ENCODE data around the gene NME7.
"Not testable (repeated sequence)": the region's sequence is repeated elsewhere in the genome, so short reads cannot be mapped to it uniquely, and the experiment has no call there.

The NME7 gene

DNA sequence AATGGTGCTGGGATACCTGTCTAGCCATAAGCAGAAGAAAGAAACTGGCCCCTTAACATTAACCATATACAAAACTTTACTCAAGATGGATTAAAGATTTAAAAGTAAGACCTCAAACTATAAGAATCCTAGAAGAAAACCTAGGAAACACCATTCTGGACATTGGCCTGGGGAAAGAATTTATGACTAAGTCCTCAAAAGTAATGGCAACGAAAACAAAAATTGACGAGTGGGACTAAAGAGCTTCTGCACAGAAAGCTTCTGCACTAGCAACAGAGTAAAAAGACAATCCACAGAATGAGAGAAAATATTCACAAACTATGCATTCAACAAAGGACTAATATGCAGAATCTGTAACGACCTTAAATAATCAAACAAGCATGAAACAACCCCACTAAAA, 66.7 kb downstream of the NME7 start:
- DNase-seq = no peak

GRCh38 chr1:169298441-169298840, 69.2 kb downstream of the NME7 start:
- no peak for DNase-seq

- DNase-seq = no peak
Measured at GRCh38 chr1:169295846-169296245, 71.8 kb downstream of the NME7 start.

DNA sequence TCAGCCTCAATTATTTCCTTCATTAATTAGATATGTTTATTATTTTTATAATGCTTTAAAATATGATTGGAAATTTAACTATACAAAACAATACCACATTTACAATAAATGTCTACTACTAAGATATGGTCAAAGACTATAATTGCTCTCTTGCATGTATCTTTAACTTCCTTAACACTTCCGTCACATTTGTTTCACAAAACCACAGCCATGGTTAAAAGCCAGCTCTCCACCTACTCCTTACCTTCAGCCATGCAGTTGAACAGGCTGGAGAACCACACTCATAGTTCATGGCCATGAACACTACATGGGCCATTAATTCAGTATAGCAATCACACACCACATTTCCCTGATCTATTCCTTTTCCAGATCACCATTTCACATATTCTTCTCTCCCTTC, 72.2 kb downstream of the NME7 start:
- peak; percentile 60 for DNase-seq

DNA sequence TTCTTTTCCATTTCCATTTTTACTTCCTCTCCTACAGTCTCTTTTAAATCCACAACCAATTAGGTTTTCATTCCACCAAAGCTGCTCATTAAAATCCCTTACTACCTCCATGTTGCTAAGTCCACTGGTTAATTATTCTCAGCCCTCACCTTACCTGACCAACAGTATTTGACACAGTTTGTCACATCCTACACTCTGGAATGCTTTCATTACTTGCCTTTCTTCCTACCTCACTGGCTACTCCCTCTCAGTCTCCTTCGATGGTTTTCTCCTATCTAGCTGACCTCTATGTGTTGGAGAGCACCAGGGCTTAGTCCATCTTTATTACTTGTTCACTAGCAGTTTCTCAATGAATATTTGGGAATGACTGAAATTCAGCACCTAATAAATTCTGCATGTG, 78.6 kb downstream of the NME7 start:
- no peak for DNase-seq

GRCh38 chr1:169288011-169288414, 79.6 kb downstream of the NME7 start:
- no peak for DNase-seq

DNA sequence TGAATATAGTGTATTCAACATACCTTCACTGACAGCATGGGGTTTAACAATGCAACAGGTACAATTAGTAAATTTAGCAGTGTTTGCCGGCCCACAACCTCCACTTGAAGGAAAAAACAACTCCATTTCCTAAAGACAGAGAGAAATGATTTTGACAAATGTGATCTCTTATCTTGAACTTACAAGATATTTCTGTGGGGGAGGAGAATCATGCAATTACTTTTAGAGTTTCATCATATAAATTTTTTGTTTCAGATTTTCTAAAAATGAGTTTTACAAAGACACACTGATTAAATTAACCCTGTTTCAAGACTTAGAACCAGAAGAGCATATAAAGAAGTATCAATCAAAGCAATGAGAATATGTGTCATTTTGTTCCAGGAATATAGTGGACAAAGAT, 80.3 kb downstream of the NME7 start:
- no peak for DNase-seq

GRCh38 chr1:169281562-169281961, 86.0 kb downstream of the NME7 start:
- DNase-seq = not testable (repeated sequence)

- DNase-seq = peak; percentile 93
Measured at GRCh38 chr1:169271098-169271497, 96.5 kb downstream of the NME7 start.

DNA sequence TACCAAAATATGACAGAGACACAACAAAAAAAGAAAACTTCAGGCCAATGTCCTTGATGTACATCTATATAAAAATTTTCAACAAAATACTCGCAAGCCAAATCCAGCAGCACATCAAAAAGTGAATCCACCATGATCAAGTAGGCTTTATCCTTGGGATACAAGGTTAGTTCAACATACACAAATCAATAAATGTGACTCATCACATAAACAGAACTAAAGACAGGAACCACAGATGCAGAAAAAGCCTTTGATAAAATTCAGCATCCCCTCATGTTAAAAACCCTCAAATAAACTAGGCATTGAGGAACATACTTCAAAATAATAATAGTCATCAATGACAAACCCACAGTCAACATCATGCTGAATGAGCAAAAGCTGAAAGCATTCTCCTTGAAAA, 101.5 kb downstream of the NME7 start:
- DNase-seq = no peak

DNA sequence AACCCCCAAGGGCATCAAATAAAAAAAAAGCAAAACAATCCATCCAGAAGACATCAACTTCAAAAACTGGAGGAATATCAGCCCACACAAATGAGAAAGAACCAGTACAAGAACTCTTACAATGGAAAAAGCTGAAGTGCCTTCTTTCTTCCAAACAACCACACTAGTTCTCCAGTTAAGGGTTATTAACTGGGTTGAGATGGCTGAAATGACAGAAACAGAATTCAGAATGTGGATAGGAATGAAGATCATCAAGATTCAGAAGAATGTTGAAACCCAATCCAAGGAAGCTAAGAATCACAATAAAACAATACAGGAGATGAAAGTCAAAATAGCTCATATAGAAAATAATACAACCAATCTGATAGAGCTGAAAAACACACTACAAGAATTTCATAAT, 104.5 kb downstream of the NME7 start:
- no peak for DNase-seq

DNA sequence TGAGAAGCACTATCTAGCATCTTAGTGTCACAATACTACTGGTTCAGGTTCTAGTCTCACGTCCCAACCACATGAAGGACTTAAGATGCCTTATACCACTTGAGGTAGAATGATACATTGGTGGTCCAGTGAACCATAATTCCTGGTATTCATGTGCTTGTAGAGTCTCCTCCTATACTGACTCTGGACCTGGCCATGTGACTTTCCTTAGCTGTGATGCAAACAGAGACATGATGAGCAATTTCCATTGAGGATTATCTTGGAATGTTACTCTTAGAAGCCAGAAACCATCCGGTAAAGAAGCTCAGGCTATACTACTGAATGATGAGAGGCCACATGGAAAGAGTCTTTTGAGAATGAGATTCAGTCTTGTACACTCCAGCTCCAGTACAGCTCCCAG, 105.7 kb downstream of the NME7 start:
- DNase-seq = no peak

DNA sequence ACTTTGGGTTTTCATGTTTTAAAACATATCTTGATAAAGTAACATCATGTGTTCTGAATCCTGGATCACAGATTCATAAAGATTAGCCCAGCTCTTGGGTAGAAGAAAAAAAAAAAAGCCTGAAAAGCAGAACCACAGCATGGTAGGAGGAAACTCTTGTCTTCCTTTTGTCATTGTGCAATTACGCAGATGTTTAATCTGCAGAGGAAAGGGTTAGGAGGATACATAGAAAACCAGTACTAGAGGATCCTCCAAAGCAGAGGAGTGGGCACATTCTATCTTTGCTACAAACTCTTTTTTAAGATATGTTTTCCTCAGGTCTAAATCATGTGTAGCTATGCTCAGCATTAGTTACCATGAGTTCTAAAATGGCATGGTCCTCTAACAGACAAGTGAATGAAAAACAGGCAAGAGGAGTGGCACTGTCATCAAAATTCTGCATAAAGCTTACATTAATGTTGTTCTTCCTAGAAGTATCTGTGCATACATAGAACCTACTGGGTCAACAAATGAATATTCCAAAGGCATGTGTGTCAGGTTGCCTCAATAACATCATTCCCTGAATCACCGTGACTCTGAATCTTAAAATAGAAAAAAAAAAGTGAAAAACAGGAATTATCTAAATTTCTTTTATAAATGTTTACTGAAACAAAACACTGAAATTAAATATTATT, 107.0 kb downstream of the NME7 start:
- peak; percentile 74 for DNase-seq

DNA sequence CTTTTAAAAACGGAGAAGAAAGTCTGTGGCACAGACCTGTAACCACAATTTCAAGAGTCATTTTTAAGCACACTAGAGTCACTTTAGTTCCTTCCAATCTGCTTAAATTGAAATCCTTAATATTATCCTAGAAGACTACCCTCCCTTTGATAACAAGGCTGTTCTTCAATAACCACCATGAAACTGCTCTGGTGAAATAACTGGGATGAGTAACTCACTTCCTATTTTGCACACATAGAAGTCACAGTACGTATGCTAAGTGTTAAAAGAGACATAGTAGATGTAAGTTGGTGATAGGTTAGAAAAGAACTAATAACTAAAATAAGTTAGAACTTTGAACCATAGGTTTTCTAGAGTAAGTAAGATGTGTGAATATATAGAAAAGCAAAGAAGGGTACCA, 107.8 kb downstream of the NME7 start:
- peak; percentile 23 for DNase-seq

DNA sequence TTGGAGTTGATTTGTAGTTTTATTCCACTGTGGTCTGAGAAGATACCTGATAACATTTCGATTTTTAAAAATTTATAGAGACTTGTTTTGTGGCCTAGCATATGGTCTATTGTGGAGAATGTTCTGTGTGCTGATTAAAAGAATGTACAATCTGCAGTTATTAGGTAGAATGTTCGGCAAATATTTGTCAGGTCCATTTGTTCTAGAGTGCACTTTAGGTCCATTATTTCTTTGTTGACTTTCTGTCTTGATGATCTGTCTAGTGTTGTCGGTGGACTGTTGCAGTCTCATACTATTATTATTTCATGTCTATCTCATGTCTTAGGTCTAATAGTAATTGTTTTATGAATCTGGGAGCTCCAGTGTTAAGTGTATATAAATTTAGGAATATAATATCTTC, 116.8 kb downstream of the NME7 start:
- no peak for DNase-seq

DNA sequence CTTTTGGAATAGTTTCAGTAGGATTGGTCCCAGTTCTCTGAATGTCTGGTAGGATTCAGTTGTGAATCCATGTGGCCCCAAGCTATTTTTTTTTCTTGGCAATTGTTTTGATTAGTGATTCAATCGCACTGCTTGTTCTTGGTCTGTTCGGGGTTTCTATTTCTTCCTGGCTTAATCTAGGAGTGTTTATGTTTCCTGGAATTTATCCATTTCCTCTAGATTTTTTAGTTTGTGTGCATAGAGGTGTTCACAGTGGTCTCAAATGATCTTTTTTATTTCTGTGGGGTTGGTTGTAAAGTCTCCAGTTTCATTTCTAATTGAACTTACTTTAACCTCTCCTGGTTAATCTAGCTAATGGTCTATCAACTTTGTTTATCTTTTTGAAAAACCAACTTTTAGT, 117.6 kb downstream of the NME7 start:
- DNase-seq = no peak

DNA sequence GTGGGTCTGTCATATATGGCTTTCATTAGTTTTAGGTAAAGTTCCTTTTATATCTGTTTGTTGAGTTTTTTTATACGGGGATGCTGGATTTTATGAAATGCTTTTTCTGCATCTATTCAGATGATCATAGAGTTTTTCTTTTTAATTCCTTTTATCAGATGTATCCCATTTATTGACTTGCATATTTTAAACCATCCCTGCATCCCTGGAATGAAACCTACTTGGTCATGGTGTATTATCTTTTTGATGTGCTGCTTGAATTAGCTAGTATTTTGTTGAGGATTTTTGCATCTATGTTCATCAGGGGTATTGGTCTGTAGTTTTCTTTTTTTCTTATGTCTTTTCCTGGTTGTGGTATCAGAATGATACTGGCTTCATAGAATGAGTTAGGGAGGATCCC, 118.0 kb downstream of the NME7 start:
- DNase-seq = no peak

DNA sequence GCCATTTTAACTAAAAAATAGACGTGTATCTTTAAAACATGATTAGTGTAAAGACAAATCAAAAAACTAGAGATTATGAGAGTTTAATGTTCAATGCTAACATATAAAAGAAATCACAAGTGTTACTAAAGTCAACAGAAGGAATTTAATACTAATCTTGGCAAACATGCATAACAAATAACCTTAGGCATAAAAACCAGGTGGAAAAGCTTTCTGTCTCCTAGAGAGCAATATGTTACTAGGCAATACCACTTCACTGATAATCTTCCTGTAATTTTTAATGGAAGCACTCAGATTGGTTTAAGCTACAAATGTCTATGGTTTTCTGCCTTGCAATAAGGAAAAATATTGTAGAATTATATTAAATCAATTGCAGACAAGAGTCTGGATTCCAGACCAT, 121.9 kb downstream of the NME7 start:
- no peak for DNase-seq

- DNase-seq = no peak
Measured at GRCh38 chr1:169240449-169241232, 127.0 kb downstream of the NME7 start.

GRCh38 chr1:169236880-169237279, 130.7 kb downstream of the NME7 start:
- no peak for DNase-seq

DNA sequence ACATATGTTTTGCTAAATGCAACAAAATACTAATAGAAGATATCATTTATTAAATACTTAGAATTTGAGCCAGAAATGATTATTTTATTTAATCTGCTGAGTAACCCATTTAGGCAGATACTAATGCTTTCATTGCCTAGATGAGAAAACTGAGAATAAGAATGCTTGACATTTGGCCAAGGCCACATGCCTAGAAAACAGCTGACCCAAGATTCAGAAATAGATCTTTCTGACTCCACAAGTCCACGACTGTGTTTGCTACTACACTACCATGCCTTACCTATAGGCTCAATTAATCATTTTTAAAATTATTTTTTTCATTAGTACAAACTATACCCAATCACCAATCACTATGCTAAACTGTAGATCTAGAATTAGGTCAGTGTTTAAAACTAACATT, 131.5 kb downstream of the NME7 start:
- DNase-seq = no peak

GRCh38 chr1:169235568-169235967, 132.0 kb downstream of the NME7 start:
- no peak for DNase-seq

- no peak for DNase-seq
Measured at GRCh38 chr1:169234780-169235179, 132.8 kb downstream of the NME7 start.

- DNase-seq = peak; percentile 50
Measured at GRCh38 chr1:169217636-169218035, 150.0 kb downstream of the NME7 start.

GRCh38 chr1:169214598-169214997, 153.0 kb downstream of the NME7 start:
- no peak for DNase-seq

Measured in hematopoietic multipotent progenitor cell treated with erythropoietin and hydrocortisone succinate and interleukin-3 and kit ligand, for 6 days (in vitro differentiated cells).